Measurements from ENCODE around the gene ASPHD2. TPM values are rescaled to one million over a fixed set of nuclear protein-coding genes. Genes with fewer than 3 reads are reported as not detected.
"Not testable (repeated sequence)": the region's sequence is repeated elsewhere in the genome, so short reads cannot be mapped to it uniquely, and the experiment has no call there.

The ASPHD2 gene
- total and polyA plus RNA-seq, 7 experiments from 2014 or later, result 1.5 to 18.1 (median 2.7) TPM

GRCh38 chr22:26399289-26399688, 29.8 kb upstream of the ASPHD2 start:
- peaks cover 0 to 7% (median 0%) of the 10 kb centered on the region in 7 donors for H3K4me1 Mint-ChIP-seq
- POLR2A ChIA-PET, result interaction anchor here (0.7 kb wide), 1 partner anchor 257 kb away, joined by 3 read pairs; no protein-coding TSS in a partner anchor
- H3K27ac ChIP-seq (ENCODE audit: low read depth, low read length), result no peak overlapping the region
- no peak overlapping the region for H3K4me3 Mint-ChIP-seq
- no peaks in the 10 kb centered on the region for H3K9me3 Mint-ChIP-seq
- H3K4me1 ChIP-seq (ENCODE audit: control insufficient read depth in 2 of 2, insufficient read depth in 2 of 2, low read length in 2 of 2), result no peaks in the 10 kb centered on the region
- CTCF ChIA-PET, result interaction anchor here (0.7 to 7.3 kb wide), 2 partner anchors 62 to 68 kb away, joined by 3 to 50 read pairs; no protein-coding TSS in a partner anchor
- H3K36me3 Mint-ChIP-seq, result no peaks in the 10 kb centered on the region
- no peak for ATAC-seq
- peaks cover 0 to 13% (median 3%) of the 10 kb centered on the region in 5 donors for H3K27me3 Mint-ChIP-seq
- no peaks in the 10 kb centered on the region for H3K27me3 ChIP-seq (ENCODE audit: control insufficient read depth in 2 of 2, insufficient read depth in 2 of 2, low read length in 2 of 2)
- H3K9me3 ChIP-seq (ENCODE audit: control insufficient read depth in 2 of 3, low read length in 3 of 3), result no peaks in the 10 kb centered on the region
- H3K27ac Mint-ChIP-seq, result no peak overlapping the region
- intact Hi-C loops (cut with micrococcal nuclease), result no loop called here
- no peak overlapping the region for H3K4me3 ChIP-seq (ENCODE audit: low read length)
- no peaks in the 10 kb centered on the region for H3K36me3 ChIP-seq (ENCODE audit: control insufficient read depth in 2 of 3, insufficient read depth in 3 of 3, low read length in 3 of 3)
- no peak for DNase-seq

GRCh38 chr22:26401726-26402125, 27.3 kb upstream of the ASPHD2 start:
- DNase-seq (no peak), ATAC-seq (no peak)
- no peak overlapping the region for H3K27ac ChIP-seq (ENCODE audit: low read depth, low read length)
- intact Hi-C loops (cut with micrococcal nuclease), result no loop called here
- ChIA-PET POLR2A (no interaction called here), CTCF (interaction anchor here (0.6 to 7.3 kb wide), 2 partner anchors 39 to 60 kb away, joined by 3 to 50 read pairs; no protein-coding TSS in a partner anchor)
- H3K36me3 Mint-ChIP-seq, result no peaks in the 10 kb centered on the region
- peaks cover 0 to 15% (median 0%) of the 10 kb centered on the region in 7 donors for H3K4me1 Mint-ChIP-seq
- H3K9me3 Mint-ChIP-seq, result no peaks in the 10 kb centered on the region
- no peak overlapping the region for H3K27ac Mint-ChIP-seq
- H3K9me3 ChIP-seq (ENCODE audit: control insufficient read depth in 2 of 3, low read length in 3 of 3), result no peaks in the 10 kb centered on the region
- no peaks in the 10 kb centered on the region for H3K36me3 ChIP-seq (ENCODE audit: control insufficient read depth in 2 of 3, insufficient read depth in 3 of 3, low read length in 3 of 3)
- no peaks in the 10 kb centered on the region for H3K27me3 ChIP-seq (ENCODE audit: control insufficient read depth in 2 of 2, insufficient read depth in 2 of 2, low read length in 2 of 2)
- H3K4me3 ChIP-seq (ENCODE audit: low read length), result no peak overlapping the region
- no peak overlapping the region for H3K4me3 Mint-ChIP-seq
- no peaks in the 10 kb centered on the region for H3K4me1 ChIP-seq (ENCODE audit: control insufficient read depth in 2 of 2, insufficient read depth in 2 of 2, low read length in 2 of 2)
- peaks cover 0 to 21% (median 0%) of the 10 kb centered on the region in 5 donors for H3K27me3 Mint-ChIP-seq

- intact Hi-C loops (cut with micrococcal nuclease), result no loop called here
- H3K4me3 Mint-ChIP-seq, result no peak overlapping the region
- no peaks in the 10 kb centered on the region for H3K36me3 Mint-ChIP-seq
- ATAC-seq, result peak; percentile 57
- H3K27me3 ChIP-seq (ENCODE audit: control insufficient read depth in 2 of 2, insufficient read depth in 2 of 2, low read length in 2 of 2), result no peaks in the 10 kb centered on the region
- POLR2A ChIA-PET, result no interaction called here
- no peak overlapping the region for H3K27ac Mint-ChIP-seq
- no peaks in the 10 kb centered on the region for H3K4me1 ChIP-seq (ENCODE audit: control insufficient read depth in 2 of 2, insufficient read depth in 2 of 2, low read length in 2 of 2)
- H3K27me3 Mint-ChIP-seq, result peaks cover 0 to 25% (median 11%) of the 10 kb centered on the region in 5 donors
- H3K9me3 Mint-ChIP-seq, result no peaks in the 10 kb centered on the region
- no peak overlapping the region for H3K27ac ChIP-seq (ENCODE audit: low read depth, low read length)
- H3K9me3 ChIP-seq (ENCODE audit: control insufficient read depth in 2 of 3, low read length in 3 of 3), result no peaks in the 10 kb centered on the region
- H3K36me3 ChIP-seq (ENCODE audit: control insufficient read depth in 2 of 3, insufficient read depth in 3 of 3, low read length in 3 of 3), result no peaks in the 10 kb centered on the region
- H3K4me1 Mint-ChIP-seq, result peaks cover 0 to 10% (median 0%) of the 10 kb centered on the region in 7 donors
- no peak overlapping the region for H3K4me3 ChIP-seq (ENCODE audit: low read length)
- no peak for DNase-seq
- CTCF ChIA-PET, result interaction anchor here (0.7 kb wide), 1 partner anchor 275 kb away, joined by 3 read pairs; no protein-coding TSS in a partner anchor
These were observed 24.1 kb upstream of the ASPHD2 start for GRCh38 chr22:26404851-26405421.

- H3K27me3 ChIP-seq (ENCODE audit: control insufficient read depth in 2 of 2, insufficient read depth in 2 of 2, low read length in 2 of 2), result no peaks in the 10 kb centered on the region
- H3K9me3 Mint-ChIP-seq, result no peaks in the 10 kb centered on the region
- H3K4me1 ChIP-seq (ENCODE audit: control insufficient read depth in 2 of 2, insufficient read depth in 2 of 2, low read length in 2 of 2), result no peaks in the 10 kb centered on the region
- no peaks in the 10 kb centered on the region for H3K36me3 Mint-ChIP-seq
- intact Hi-C loops (cut with micrococcal nuclease), result no loop called here
- POLR2A ChIA-PET, result no interaction called here
- no peaks in the 10 kb centered on the region for H3K36me3 ChIP-seq (ENCODE audit: control insufficient read depth in 2 of 3, insufficient read depth in 3 of 3, low read length in 3 of 3)
- H3K27me3 Mint-ChIP-seq, result peaks cover 0 to 25% (median 11%) of the 10 kb centered on the region in 5 donors
- DNase-seq, result no peak
- H3K27ac Mint-ChIP-seq, result no peak overlapping the region
- H3K4me3 Mint-ChIP-seq, result no peak overlapping the region
- no peaks in the 10 kb centered on the region for H3K9me3 ChIP-seq (ENCODE audit: control insufficient read depth in 2 of 3, low read length in 3 of 3)
- ATAC-seq, result no peak
- CTCF ChIA-PET, result no interaction called here
- no peak overlapping the region for H3K27ac ChIP-seq (ENCODE audit: low read depth, low read length)
- peaks cover 0 to 10% (median 0%) of the 10 kb centered on the region in 7 donors for H3K4me1 Mint-ChIP-seq
- no peak overlapping the region for H3K4me3 ChIP-seq (ENCODE audit: low read length)
These were observed 22.9 kb upstream of the ASPHD2 start for GRCh38 chr22:26406118-26406517.

GRCh38 chr22:26408562-26409220, 20.4 kb upstream of the ASPHD2 start:
- H3K27ac Mint-ChIP-seq; H3K27me3 ChIP-seq (ENCODE audit: control insufficient read depth in 2 of 2, insufficient read depth in 2 of 2, low read length in 2 of 2); H3K4me3 Mint-ChIP-seq; intact Hi-C loops (cut with micrococcal nuclease); H3K4me3 ChIP-seq (ENCODE audit: low read length); H3K36me3 ChIP-seq (ENCODE audit: control insufficient read depth in 2 of 3, insufficient read depth in 3 of 3, low read length in 3 of 3); H3K4me1 ChIP-seq (ENCODE audit: control insufficient read depth in 2 of 2, insufficient read depth in 2 of 2, low read length in 2 of 2); CTCF ChIA-PET; POLR2A ChIA-PET; H3K9me3 Mint-ChIP-seq; H3K36me3 Mint-ChIP-seq; DNase-seq; H3K9me3 ChIP-seq (ENCODE audit: control insufficient read depth in 2 of 3, low read length in 3 of 3); H3K27ac ChIP-seq (ENCODE audit: low read depth, low read length); ATAC-seq: not testable (repeated sequence)
- Mint-ChIP-seq H3K4me1 (peaks cover 0 to 10% (median 0%) of the 10 kb centered on the region in 7 donors), H3K27me3 (peaks cover 0 to 16% (median 5%) of the 10 kb centered on the region in 5 donors)

- POLR2A ChIA-PET, result no interaction called here
- Mint-ChIP-seq H3K9me3 (no peaks in the 10 kb centered on the region), H3K36me3 (no peaks in the 10 kb centered on the region), H3K27me3 (peaks cover 0 to 18% (median 5%) of the 10 kb centered on the region in 5 donors), H3K4me3 (no peak overlapping the region), H3K4me1 (peaks cover 0 to 2% (median 0%) of the 10 kb centered on the region in 7 donors), H3K27ac (no peak overlapping the region)
- Histone ChIP-seq H3K4me1 (ENCODE audit: control insufficient read depth in 2 of 2, insufficient read depth in 2 of 2, low read length in 2 of 2) (no peaks in the 10 kb centered on the region), H3K4me3 (ENCODE audit: low read length) (no peak overlapping the region), H3K36me3 (ENCODE audit: control insufficient read depth in 2 of 3, insufficient read depth in 3 of 3, low read length in 3 of 3) (no peaks in the 10 kb centered on the region), H3K9me3 (ENCODE audit: control insufficient read depth in 2 of 3, low read length in 3 of 3) (no peaks in the 10 kb centered on the region), H3K27ac (ENCODE audit: low read depth, low read length) (no peak overlapping the region), H3K27me3 (ENCODE audit: control insufficient read depth in 2 of 2, insufficient read depth in 2 of 2, low read length in 2 of 2) (no peaks in the 10 kb centered on the region)
- CTCF ChIA-PET, result no interaction called here
- intact Hi-C loops (cut with micrococcal nuclease), result no loop called here
- ATAC-seq (no peak), DNase-seq (no peak)
These were observed 19.2 kb upstream of the ASPHD2 start for GRCh38 chr22:26409719-26410335.

Measured in naive thymus-derived CD4-positive, alpha-beta T cell (primary cell).